NCI-H1436 treated with DMSO at 0.1 percent for 48 hours (cell line): ENCODE data around the gene INPP5A.

ENCODE experiments used
- DNase-seq: peaks from one replicate; lab custom pipeline; 2025; lab: John Stamatoyannopoulos, UW

INPP5A gene

DNA sequence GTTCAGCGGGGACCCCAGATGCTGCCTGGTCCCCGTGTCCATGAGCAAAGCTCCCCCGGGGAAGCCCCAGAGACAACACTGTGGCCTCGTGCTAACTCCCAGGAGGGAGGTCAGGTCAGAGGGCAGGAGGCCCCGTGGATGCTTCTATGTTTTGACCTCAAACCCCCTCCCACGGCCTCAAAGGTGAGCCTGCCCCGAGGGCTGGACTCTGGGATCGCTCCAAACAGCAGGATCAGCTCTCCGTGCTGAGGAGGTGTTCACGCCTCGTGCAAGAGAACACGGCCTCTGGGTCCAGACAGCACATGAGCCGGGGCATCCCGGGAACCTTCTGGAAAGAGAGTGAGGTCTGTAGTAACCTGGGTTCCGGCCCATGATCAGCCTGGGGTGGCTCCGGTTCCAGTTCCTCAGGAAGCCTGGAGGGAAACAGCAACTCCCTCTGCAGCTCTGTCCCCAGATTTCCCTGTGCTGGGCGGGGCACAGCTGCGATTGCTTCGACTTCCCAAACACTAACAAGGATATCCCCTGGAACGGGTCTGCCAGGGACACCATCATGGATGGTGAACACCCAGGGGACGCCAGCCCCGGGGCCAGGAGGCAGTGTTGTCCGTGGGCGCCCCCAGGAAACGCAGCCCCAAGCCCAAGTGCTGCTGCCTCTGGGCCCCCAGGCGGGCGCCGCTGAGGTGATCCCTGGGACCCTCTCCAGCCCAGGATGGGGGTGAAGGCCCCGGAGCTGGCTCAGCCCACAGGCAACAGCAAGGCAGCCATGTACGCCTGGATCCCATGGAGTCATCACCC is 18.0 kb upstream of the INPP5A start:
- no peak for DNase-seq

DNA sequence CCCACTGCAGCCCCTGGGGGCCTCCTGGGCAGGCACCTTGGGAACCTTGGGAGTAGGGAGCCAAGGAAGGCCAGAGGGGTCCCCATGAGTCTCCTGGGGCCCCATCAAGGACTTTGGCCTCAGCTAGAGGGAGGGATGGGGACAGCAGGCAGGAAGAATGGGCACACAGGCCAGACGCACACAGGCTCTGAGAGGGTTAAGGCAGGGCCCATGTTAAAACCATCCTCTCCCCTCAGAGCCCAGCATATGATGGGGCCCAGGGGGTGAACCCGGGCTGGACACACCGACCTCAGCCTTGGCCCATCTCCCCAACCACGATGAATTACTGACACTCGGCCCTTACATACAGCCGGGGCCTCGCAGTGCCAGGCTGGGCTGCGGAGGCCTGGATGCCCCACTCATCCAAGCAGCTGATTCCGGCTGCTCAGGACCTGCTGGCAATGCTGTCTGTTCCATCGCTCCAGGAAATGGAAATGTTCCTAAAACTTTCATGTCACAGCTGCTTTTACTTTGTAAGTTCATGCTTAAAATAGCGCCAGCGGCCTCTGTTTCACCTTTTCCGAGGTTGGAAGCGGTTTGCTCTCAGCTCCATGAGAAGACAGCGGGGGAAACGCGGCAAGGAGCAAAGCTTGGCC is 17.3 kb upstream of the INPP5A start:
- DNase-seq: no peak

DNA sequence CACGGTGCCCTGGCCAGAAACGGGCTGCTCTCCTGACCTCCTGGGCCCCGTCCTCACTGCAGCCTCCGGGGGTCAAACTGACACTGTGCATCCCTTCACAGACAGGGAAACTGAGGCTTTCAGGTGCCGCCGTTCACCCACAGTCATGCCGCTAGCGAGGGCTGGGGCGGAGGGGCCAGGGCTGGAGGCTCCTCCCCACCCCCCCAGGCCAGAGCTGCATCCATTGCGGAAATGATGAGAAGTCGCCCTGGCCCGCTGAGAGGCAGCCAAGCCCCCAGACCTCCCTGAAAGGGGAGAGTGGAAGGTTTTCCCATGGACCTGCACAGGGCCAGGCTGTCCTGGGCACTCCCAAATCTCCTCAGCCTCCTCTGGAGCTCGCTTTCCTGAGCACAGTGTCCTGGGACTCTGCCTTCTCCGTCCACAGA is 16.5 kb upstream of the INPP5A start:
- no peak for DNase-seq

DNA sequence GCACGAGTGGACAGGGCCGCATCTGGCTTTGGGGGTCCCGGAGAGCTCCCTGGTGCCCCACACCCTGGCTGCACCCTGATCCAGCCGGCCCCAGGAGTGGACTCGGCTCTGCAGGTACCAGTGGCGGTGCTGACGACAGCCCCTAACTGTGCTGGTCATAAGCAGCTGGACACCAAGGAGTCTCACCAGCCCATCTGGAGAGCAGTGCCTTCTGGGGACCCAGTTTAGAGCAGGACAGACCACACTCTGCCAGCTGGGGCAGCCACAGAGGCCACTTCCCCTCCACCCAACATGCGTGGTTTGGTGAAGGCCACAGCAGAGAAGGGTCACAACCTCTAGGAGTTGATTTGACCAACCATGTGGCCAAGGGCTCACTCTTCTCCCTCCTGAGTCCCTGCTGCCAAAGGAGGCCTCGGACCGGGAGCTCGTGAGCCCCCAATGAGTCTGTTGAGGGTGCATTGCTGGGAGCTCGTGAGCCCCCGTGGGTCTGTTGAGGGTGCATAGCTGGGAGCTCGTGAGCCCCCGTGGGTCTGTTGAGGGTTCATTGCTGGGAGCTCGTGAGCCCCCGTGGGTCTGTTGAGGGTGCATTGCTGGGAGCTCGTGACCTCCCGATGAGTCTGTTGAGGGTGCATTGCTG is 16.0 kb upstream of the INPP5A start:
- DNase-seq: no peak

DNA sequence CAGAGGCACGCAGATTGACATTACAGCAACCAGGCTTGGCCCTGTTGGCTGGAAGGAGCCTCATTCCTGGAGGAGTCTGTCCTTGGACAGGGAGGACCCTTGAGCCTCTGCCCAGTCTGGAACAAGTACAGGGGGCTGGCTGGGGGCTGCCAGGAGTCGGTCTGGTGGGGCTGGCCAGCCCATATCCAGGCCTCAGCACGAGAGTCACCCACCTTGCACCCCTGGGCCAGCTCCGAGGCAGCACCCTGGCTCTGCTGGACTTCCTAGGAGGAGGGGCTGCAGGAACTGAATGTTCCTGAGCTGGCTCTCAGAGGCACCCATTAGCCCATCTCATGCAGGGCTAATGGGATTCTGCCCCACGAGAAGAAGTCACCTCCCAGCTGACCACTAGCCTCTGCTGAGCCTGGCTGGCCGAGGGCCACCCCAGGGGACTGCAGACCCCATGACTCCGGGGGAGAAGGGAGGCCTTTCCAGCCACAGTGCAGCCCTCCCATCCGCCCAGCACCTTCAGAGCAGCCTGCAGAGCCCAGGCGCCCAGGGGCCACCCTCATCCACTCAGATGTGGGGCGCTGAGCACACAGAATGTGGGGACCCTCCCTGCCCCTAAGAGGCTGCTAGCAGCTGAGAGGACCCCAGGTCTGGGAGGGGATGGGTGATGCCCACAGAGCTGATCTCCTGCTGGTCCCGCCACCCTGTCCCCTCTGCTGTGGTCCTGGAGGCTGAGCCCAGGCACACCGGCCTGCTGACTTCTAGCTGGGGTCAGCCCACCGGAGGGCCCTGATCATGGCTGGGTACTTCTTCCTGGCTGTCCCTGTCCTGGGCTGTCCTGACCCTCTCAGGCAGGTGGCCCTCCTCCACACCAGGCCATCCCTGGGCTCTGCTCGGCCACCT is 14.8 kb upstream of the INPP5A start:
- no peak for DNase-seq

DNA sequence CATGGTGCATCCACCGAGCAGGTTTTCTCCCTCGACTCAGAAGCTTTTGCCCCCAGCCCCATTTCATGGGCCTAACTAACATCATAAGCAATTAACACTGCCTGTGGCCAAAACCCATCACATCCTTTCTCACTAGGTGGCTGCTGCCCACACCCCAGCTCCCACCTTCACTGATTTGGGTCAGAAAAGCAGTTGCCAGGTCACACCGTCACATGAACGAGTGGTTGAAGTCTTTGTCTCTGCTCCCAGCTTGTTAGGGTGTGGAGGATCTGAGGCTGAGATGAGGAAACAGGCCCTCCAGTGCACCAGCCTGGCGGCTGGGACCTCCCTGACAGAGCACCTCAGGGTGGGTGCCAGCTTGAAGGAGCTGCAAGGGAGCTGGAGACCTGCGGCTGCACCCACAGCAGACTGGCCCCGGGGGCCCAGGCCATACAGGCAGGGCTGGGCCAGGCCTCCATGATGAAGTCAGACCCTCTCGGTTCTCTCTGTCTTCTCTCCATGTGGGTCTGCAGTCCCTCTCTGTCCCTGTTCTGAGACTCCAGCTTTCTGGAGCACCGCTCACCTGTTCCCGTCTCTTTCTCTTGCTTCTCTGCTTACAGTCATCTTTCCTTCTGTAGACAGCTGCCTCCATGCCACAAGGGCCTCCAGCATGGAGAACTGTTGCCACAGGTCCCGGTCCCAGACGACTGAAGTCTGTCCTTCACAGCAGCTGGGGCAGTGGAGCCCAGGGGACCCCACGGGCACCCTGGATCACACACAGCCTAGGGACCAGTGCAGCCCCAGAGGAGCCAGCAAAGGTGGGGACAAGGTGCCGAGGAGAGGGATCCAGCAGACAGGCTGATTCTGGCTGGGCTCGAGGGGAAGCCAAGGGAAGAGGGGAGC is 13.8 kb upstream of the INPP5A start:
- DNase-seq: no peak

DNA sequence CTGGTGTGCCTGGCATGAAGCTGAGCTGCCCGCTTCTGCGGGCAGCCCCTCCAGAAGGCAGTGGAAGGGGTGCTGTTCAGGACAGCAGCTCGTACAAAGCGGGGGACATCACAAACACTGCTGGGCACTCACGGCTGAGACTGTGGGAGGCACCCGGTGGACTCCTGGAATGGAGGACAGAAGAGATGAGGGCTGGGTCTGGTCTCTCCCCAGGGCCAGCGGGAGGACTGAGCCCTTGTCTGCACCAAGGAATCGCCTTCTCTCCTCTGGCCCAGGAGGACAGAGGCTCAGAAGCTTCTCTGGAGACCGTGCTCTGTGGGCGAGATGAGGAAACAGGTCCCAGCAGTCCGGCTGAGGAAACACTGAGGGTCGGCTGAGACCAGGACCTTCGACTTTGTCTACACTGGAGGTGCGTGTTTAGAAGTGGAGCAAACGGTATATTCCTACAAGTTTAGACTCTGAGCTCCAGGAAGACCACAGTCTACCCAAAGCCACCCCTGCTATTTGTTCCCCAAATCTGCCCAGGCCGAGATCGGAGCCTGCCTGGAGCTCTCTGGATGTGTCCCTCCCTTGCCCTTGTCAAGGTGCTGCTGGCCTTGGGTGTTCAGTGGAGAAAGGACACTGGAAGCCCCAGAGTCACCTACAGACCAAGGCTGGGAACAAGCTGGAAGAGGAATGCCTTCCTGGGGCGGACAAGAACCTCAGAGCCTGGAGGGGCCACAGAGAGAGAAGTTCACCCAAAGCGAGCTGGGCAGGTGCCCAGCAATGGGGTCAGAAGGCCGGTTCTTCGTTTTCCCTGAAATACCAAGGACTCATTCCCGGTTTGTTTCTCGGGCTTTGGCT is 12.9 kb upstream of the INPP5A start:
- DNase-seq: no peak

DNA sequence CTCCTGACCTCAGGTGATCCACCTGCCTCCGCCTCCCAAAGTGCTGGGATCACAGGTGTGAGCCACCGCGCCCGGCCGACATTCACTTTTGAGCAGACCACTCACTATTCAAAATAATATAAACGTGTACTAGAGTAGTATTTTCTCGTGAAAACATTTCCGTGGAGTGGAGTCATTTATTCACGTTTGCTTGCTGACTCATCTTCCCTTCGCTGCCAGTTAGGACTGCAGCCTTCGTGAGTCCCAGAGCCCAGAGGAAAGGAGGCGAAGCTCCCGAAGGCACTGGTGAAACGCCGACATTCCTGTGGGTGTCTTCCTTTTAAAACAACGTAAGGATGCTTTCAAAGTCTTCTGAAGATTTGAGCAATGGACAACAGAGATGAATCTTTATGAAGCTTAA is 10.9 kb upstream of the INPP5A start:
- DNase-seq: no peak

DNA sequence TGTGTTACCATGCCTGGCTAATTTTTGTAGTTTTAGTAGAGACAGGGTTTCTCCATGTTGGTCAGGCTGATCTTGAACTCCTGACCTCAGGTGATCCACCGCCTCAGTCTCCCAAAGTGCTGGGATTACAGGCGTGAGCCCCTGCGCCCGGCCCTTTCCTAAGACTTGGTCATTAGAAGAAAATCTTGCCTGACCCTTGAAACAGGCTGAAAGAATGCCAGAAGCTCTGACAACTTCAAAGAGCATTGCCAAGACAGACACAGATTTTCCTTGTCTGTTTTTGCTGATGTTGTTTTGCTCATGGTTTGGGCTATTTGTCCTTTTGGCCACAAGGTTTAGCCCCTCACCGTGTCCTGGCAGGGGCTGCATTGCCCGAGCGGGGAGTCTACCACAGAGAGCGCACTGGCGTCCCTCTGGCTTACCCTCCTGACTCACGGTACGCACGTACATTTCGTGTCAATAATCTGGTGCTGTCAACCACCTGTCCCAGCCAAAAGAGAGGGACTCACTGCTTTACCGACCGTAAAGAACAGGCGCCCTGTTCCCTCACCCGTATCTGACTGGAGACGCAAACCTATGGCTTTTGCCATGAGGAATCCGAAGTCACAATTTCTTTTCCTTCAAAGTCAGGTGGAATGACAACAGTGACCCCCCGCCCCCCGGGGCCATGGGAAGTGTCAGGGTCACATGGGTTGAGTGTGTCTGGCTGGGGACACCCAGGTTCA is 10.1 kb upstream of the INPP5A start:
- no peak for DNase-seq

DNA sequence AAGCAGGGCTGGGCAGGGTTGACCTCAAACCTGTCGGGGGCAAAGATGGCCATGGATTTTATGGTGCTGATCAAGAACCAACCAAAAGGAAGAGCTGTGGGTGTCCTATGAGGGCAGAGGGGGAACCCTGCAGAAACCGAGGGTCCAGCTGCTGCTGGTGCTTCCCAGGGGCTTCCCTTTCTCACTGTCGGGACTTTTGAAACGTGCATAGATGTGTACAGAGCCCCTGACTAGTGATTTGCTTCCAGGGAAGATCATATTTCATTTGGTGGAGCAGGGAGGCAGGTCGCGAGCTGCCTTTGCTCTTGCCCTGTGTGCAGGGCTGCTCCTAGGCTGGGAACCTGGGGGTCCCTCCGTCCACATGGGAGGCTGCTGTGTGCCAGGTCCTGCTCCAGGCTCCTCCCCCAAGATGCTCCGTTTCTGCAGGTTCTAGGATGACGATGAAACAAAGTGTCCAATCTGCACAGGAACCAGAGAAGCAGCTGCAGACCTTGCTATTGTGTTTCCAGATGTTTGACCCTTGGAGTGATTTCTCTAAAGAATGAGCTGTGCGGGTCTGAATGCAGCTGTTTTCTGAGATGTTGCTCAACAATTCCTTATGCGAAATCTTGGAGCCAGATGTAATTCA is 9.4 kb upstream of the INPP5A start:
- no peak for DNase-seq

DNA sequence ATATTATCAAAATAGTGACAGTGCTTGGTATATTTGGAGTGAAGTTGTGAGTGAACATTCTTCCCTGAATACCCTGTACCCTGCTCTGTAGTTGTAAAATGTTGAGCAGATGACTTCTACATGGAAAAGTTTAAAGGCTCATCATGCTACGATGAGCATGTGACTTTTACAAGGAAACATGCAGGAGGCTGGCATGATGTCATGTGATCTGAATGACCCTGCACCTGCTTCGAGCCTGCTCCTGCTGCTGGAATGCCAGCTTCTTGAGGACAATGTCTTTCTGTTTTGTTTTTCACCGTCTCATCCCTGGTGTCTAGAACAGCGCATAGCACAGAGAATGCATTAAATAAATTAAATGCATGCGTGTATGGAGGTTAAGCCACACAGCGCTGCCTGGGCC is 5.4 kb upstream of the INPP5A start:
- no peak for DNase-seq

DNA sequence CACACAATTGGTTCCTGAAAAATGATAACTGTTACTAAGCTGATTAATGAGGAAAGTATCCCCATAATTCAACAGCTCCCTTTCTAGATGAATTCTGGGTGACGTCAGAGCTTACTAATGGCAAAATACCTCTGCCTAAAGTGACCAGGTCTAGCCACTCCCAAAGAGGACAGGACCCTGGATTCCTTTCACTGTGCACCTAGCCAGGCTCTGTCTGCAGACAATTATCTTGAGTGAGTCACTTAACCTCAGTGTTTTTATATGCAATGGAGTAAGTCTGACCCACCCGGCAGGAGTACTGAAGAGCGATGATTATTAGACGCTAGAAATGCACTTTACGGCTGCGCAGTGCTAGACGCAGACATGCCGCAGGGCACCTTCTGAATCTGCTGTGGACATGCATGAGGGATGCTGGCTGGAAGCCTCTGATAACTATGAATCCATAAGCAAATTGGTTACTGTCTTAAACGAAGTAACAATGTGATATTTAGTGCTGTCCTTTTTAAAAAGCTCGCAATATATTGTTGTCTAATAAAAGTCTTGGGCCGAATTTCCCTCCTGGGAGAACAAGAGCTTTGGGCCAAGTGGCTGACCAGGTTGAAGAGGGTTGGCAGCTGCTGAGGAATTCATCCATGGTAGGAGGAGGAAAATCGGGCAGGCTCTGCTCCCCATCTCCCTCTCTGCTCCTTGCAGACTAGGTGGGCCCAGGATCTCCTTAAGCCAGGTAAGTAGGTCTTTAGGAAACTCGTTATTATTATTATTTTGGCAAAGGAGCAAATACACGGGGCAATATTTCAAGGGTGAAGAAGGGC is 4.6 kb upstream of the INPP5A start:
- no peak for DNase-seq

DNA sequence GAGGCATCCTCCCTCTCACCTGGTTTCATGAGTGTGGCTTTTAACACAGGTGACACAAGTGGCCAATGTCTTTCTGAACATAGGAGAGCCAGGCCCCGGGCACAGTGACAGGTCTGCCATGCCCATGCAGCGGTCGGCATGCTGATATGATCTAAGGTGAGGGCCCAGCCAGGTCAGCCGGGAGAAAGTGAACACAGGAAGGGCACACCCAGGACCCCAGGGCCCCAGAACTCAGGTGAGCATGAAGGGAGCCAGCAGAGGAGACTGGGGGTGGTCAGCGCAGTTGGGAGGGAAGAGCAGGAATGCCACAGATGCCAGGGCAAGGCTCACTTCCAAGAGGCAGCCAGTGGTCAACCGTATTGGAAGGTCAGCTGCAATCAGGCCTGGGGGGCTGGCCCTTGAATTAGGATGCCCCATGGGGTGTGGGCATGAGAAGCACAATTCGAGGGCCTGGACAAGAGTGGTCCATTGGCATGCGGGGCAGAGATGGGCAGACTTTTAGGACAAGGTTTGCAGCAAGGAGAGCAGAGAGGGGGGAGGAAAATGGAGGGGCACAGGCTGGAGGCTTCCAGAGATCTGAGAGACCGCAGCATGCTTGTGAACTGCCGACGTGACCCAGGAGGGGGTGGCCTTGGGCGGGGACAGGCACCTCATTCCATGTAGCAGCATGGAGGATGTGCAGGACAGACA is 3.9 kb upstream of the INPP5A start:
- no peak for DNase-seq

DNA sequence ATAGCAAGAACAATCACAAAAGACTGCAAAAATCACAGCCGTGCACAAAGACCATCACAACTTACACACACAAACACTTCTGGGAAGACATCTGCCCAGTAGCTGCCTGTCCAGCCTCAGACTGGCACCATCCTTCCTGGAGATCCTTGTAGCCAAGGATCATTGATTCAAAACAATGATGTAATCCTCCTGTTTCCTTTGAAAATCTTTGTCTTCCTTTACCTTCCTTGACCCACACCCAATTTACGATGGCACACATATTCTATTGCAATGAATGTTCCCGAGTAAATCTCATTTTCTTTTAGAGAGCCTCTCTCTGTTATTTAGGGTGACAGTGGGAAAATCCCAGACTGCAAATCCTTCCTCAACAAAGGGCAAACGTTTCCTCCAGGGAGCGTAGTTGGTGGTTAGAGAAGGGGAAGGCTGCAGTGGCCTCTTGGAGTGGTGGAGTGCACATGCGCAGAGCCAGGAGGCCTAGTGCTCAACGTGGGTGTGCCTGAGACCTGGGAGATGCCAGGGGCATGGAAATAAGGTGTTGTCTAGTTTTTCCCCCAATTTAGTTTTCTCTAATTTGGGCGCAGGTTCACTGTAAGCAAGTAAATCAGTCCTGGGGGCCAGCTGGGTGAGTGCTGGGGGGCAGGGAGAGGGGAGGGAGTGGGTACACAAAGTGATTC is 3.1 kb upstream of the INPP5A start:
- no peak for DNase-seq

DNA sequence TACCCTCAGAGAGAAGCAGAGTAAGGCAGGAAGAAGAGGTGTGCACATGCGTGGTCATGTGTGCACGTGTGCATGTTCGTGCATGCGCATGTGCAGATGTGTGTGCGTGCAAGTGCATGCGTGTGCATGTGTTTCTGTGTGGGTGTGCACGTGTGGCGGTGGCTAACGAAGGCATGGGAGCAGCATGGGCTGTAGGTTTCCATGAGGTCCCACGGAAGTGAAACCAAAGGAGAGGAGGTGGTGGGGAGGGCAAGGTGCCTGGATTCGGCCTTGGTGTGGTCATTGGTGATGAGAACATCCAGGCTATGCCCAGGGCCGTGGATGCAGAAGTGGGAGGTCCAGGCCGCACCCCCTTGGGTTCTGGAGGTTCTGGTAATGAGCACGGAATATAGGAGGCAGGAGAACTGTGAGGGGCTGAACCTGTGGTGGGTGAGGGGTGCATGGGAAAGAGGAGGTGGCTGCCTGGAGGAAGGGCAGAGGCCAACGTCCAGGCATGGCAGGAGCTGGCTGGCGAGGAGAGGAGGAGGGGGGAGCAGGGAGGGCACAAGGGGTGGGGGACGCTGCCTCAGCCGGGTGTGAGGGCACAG is 2.4 kb upstream of the INPP5A start:
- no peak for DNase-seq

DNA sequence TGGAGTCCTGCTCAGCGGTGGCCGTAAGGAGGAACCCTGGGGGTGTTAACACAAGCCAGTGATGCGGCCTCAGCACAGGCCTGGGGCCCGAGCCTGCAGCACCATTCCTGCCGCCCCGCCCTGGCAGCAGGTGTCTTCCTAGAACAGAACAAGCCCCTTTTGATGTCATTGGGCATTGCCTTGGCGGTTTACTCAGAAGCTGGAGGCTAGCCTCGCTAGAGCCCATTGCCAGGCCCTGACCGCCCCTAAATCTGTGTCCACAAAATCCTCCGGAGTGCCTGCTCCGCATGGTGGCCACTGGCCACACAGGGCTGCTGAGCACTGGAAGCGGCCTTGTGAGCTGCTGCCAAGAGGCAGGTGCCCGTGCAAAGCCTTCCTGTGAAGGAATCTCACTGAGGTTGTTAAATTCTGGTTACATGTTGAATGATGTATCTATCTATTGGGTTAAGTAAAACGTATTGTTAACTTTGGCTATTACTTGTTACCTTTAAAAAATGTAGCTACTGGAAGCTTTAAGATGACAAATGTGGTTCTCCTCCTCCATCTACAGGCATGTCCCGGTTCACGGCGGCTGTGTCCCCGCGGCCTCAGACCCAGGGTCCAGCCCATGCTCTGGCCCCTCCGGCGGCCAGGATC is 1.2 kb upstream of the INPP5A start:
- DNase-seq: no peak
